GM10266 (cell line): ENCODE data around the gene ZNF428.
"Not testable (repeated sequence)": the region's sequence is repeated elsewhere in the genome, so short reads cannot be mapped to it uniquely, and the experiment has no call there.

Experiments
- DNase-seq: peaks from one replicate; pipeline ENCODE4 v3.0.0; 2012; ENCODE audit errors: extremely low spot score
- TF ChIP-seq, protein P1 (sequence below): IDR thresholded peaks from 2 replicates; pipeline ENCODE4 v1.5.1; 2012; ENCODE audit warnings: mild to moderate bottlenecking, low read depth; ENCODE audit not compliant: control insufficient read depth, insufficient read depth; ENCODE audit errors: missing control alignments

The ZNF428 gene

GRCh38 chr19:43605875-43606568 lies 13.4 kb downstream of the ZNF428 start:
- no peak for DNase-seq
- TF ChIP-seq, protein P1, sequence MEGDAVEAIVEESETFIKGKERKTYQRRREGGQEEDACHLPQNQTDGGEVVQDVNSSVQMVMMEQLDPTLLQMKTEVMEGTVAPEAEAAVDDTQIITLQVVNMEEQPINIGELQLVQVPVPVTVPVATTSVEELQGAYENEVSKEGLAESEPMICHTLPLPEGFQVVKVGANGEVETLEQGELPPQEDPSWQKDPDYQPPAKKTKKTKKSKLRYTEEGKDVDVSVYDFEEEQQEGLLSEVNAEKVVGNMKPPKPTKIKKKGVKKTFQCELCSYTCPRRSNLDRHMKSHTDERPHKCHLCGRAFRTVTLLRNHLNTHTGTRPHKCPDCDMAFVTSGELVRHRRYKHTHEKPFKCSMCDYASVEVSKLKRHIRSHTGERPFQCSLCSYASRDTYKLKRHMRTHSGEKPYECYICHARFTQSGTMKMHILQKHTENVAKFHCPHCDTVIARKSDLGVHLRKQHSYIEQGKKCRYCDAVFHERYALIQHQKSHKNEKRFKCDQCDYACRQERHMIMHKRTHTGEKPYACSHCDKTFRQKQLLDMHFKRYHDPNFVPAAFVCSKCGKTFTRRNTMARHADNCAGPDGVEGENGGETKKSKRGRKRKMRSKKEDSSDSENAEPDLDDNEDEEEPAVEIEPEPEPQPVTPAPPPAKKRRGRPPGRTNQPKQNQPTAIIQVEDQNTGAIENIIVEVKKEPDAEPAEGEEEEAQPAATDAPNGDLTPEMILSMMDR, result no peak

DNA sequence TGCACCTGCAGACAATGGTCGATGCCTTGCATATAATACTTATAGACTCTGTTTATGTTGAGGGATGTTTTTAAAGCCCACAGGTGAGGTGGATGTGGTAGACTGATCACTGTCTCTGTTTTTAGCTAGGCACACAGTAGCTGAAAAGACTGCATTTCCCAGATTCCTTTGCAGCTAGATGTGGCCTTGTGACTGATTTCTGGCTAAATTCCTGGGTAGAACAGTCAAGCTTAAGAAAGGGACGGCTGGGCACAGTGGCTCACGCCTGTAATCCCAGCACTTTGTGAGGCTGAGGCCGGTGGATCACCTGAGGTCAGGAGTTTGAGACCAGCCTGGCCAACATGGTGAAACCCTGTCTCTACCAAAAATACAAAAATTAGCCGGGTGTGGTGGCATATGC lies 19.1 kb downstream of the ZNF428 start:
- DNase-seq, result not testable (repeated sequence)

DNA sequence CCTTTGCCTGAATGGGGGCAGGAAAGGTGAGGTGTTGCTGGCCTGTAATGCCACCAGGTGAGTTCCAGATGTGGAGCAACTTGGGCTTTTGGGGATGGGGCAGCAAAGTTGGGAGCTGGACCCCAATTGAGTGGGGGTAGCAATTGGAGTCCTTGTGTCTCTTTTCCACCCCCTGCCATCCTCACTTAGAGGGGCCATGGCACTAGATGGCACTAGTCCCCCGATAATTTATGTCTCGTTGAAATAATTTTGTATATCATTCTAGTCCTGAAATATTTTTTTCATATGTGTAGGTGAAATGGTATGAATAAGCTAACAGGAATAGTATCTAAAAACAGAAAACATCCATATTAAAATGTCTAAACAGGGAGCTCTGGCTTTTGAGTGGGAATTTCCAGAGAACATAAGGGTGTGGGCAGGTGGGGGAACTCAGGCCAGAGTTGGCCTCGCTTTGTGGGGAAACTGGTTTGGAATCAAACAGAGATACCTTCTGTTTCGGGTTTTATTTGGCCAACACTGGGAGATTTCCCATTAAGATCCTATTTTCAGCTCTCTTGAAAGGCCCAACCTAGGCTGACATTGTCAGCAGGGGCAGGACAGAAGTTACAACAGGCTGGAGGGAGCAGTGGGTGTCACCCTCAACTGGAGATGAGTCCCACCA lies 19.7 kb downstream of the ZNF428 start:
- TF ChIP-seq, protein P1, result no peak
- DNase-seq, result no peak

GRCh38 chr19:43598445-43599240 lies 20.8 kb downstream of the ZNF428 start:
- TF ChIP-seq, protein P1, result no peak
- no peak for DNase-seq

DNA sequence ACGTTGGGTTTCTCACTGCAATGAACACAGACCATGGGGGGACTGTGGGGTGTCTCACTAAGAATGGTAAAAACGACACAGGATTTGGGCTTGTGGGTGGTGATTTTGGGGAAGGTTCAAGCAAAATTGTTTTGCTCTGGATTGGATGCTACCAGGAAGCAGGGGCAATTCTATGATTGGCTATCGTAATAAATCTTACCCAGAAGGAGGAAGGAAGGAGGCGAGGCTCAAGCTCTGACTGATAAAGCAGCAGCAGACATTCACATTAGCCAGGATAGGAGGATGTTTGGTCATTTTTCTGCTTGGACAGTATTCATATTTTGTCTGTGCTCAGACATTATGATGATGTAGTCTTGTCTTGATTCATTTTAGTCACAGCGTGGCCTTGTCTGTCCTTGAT lies 21.6 kb downstream of the ZNF428 start:
- no peak for DNase-seq
- TF ChIP-seq, protein P1, result no peak

DNA sequence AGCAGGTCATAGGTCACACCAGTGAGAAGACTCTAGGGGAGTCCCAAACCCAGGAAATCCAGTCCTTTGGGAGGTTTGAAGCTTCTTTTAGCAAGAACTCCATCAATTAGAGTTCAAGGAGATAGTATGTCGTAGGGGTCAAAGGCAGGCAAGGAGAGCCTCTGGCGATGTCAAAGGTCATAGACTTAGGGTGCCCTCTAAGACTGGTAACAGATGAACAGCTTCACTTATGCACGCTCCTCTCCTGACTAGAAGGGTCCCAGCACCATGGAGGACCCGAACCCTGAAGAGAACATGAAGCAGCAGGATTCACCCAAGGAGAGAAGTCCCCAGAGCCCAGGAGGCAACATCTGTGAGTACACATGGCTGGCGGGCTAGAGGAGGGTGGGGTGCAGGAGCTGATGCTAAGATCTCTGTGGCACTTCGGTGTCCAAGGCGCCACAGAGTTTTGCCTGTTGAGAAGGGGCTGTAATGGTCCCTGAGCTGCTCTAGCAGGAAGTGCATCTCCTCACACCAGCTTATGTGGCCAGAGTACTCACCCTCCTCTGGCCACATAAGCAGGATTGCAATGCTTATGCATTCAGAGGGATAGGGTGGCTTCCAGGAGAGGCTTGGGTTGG lies 22.5 kb downstream of the ZNF428 start:
- TF ChIP-seq, protein P1, result no peak
- DNase-seq, result no peak

DNA sequence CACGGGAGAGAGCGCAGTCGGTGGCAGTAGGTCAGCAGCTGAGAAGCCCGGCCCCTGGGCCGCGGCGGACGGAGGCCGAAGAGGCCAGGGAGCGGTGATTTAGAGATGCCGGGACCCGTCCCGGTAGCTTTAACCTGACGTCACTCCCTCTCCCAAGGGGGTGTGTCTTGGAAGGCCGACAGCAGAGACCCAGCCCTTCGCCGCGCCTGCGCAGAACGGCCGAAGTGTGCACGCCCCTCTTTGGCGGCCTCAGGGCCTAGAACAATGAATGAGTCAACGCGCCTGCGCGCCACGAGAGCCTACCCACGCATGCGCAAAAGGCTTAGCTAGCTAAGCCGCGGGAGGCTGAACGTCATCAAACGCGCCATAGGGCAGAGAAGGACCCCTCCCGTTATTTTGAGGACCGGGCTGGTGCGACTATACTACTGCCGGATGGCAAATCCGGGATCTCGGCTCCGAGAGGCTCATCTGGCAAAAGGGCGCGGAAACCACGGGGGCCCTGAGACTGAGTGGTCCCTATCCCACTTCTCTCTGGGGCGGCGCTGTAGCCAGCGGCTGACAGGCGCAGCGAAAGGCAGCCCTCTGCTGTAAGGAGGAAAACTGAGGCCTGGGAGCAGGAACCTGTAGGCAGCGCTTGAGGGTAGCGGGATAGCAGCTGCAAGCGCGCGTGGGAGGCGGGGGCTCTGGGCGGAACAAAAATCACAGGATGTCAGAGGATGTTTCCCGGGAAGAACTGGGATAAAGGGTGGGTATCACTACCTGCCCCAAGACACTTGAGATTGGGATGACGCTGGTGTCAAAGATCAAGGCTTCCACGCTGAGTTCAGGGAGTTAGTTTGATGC lies 23.2 kb downstream of the ZNF428 start, which contains the start of the genes IRGQ and ZNF576:
IRGQ (minus strand) TSS at position 136 of the 843 bp plus-strand sequence. CDS start 796 bp downstream, outside the sequence.
ZNF576 (plus strand) TSS at position 597 of the 843 bp plus-strand sequence. CDS start 514 bp downstream, outside the sequence.
- DNase-seq, result peak; percentile 99
- TF ChIP-seq, protein P1, result no peak
